ENCODE data around the gene NEURL1.
"Not testable (repeated sequence)": the region's sequence is repeated elsewhere in the genome, so short reads cannot be mapped to it uniquely, and the experiment has no call there.

The NEURL1 gene

GRCh38 chr10:103606097-103606438 is 112.6 kb downstream of the NEURL1 start:
- DNase-seq (ENCODE audit: low read depth in 2 of 2), result not testable (repeated sequence)

GRCh38 chr10:103607051-103607450 is 113.5 kb downstream of the NEURL1 start:
- not testable (repeated sequence) for DNase-seq (ENCODE audit: low read depth in 2 of 2)

GRCh38 chr10:103608056-103608455 is 114.6 kb downstream of the NEURL1 start:
- DNase-seq (ENCODE audit: low read depth in 2 of 2), result not testable (repeated sequence)

GRCh38 chr10:103609231-103610082 is 116.0 kb downstream of the NEURL1 start:
- DNase-seq (ENCODE audit: low read depth in 2 of 2), result no peak

GRCh38 chr10:103610083-103610472 is 116.6 kb downstream of the NEURL1 start:
- no peak for DNase-seq (ENCODE audit: low read depth in 2 of 2)

GRCh38 chr10:103610921-103611511 is 117.5 kb downstream of the NEURL1 start:
- no peak for DNase-seq (ENCODE audit: low read depth in 2 of 2)

GRCh38 chr10:103612462-103613365 is 119.2 kb downstream of the NEURL1 start:
- no peak for DNase-seq (ENCODE audit: low read depth in 2 of 2)

- no peak for DNase-seq (ENCODE audit: low read depth in 2 of 2)
Observed at GRCh38 chr10:103613616-103614015, 120.1 kb downstream of the NEURL1 start.

GRCh38 chr10:103614306-103615158 is 121.0 kb downstream of the NEURL1 start:
- DNase-seq (ENCODE audit: low read depth in 2 of 2), result no peak

- no peak for DNase-seq (ENCODE audit: low read depth in 2 of 2)
Observed at GRCh38 chr10:103616705-103617601, 123.4 kb downstream of the NEURL1 start.

- DNase-seq (ENCODE audit: low read depth in 2 of 2), result no peak
Observed at GRCh38 chr10:103617602-103618385, 124.3 kb downstream of the NEURL1 start.

GRCh38 chr10:103618575-103619423 is 125.3 kb downstream of the NEURL1 start:
- no peak for DNase-seq (ENCODE audit: low read depth in 2 of 2)

GRCh38 chr10:103619424-103620351 is 126.2 kb downstream of the NEURL1 start:
- DNase-seq (ENCODE audit: low read depth in 2 of 2), result no peak

- no peak for DNase-seq (ENCODE audit: low read depth in 2 of 2)
Observed at GRCh38 chr10:103620352-103620740, 126.8 kb downstream of the NEURL1 start.

GRCh38 chr10:103620891-103621782 is 127.6 kb downstream of the NEURL1 start:
- no peak for DNase-seq (ENCODE audit: low read depth in 2 of 2)

GRCh38 chr10:103621783-103622125 is 128.2 kb downstream of the NEURL1 start:
- DNase-seq (ENCODE audit: low read depth in 2 of 2), result no peak

GRCh38 chr10:103622286-103622685 is 128.8 kb downstream of the NEURL1 start:
- DNase-seq (ENCODE audit: low read depth in 2 of 2), result no peak
